HK-2 (cell line): ENCODE measurements around the gene ADD1.

Experiments
- DNase-seq: peaks from one replicate; pipeline ENCODE4 v3.0.0-alpha.2; 2018; ENCODE audit not compliant: unreplicated experiment

The ADD1 gene

DNA sequence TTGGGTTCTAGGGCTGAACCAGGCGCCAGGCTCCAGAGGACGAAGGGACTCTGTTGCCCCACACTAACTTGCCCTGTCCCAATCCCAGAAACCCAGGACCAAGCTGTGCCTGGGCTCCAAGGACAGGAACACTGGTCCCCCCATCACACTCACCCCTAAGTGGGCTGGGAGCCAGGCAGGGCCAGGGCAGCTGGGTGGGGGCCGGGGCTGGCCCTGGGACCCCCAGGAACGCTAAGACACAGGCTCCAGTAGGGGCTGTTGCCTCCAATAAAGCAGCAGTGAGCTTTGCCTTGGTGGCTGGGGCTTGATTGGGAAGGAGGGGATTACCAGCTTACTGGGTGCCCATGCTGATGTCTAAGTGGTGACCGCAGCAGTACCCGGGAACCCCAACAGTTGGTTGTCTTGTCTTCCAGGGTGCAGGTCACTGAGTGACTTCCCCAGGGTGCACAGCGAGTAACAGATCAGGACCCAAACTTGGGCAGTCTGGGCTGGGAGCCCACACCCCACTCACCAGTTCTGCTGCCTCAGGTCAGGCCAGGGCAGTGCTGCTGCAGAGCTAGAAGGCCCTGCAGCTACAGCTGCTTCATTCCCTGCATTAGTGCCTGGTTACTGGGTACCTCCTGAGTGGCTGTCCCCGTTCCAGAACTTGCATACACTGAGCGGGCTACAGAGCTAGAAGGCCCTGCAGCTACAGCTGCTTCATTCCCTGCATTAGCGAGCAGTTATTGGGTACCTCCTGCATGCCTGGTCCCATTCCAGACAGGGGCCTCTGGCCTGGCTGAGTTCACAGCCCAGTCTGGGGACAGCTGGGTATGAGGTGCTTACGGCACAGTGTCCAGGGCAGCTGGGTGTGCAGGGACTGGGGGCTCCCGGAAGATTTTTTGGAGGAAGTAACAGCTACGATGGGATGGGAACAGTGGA, 9.4 kb upstream of the ADD1 start:
- DNase-seq: no peak

DNA sequence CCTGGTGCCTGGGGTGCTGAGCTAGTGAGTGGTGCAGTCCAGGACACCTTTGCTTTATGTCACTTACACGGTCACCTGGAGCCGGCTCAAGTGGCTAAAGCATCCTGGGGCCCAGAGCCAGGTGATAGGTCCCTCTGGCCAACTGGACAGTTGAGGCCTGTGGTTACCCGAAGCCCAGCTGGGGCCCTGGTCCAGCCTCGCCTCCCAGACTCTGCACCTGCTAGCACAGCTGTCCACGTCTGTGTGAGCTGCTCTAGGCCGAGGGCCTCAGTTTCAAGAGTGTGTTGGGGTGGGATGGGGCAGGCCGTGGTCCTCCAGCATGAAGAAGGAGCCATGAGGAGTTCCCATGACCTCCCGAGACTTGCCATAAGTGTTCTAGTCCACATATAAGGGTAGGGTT, 7.7 kb upstream of the ADD1 start:
- DNase-seq: no peak

DNA sequence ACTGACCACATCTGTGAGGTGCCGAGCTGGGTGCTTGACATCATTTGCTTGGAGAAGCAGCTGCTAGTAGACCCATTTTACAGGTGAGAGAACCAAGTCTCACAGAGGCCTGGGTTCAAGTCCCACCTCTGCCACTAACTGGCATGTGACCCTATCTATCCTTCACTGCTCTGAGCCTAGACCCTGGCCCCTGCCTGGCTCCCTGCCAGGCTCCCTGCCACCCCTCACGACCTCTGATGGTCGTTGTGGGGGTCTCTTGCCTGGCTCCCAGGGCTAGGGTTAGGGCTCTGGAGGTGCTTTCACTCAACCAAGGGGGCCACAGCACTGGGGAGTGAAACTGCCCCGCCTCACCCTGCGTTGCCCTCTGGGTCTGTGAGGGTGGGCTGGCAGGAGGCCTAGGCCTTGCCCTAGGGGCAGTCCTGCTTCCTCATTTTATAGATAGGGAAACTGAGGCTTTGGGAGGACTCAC, 7.2 kb upstream of the ADD1 start:
- DNase-seq: no peak

DNA sequence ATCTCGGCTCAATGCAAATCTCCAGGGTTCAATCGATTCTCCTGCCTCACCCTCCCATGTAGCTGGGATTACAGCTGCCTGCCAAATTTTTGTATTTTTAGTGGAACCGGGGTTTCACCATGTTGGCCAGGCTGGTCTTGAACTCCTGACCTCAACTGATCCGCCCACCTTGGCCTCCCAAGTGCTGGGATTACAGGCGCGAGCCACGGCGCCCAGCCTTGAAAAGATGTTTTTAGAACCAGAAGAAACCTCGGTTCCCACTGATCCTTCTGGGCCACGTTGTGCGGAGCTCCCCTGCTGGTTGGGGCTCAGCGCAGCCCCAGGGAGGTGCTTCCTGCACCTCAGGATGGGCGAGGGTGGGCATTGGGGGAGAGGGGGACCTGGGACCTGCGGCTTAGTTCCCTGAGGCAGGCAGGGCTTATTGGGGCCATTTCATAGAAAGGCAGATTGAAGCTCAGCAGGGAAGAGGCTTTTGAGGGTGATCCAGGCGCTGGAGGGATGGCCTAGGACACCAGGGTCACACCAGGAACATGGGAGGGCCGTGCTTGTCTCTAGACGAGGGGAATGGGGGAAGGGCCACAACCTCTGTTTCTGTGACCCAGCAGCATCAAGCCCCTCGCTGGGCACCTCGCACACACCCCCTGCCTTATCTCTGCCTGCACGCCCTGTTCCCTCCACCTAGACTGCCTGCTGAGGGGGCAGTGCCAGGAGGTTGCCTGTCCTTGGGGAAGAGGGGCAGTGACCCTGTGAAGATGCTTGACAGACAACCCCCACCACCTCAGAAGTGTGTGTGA, 6.3 kb upstream of the ADD1 start:
- no peak for DNase-seq

DNA sequence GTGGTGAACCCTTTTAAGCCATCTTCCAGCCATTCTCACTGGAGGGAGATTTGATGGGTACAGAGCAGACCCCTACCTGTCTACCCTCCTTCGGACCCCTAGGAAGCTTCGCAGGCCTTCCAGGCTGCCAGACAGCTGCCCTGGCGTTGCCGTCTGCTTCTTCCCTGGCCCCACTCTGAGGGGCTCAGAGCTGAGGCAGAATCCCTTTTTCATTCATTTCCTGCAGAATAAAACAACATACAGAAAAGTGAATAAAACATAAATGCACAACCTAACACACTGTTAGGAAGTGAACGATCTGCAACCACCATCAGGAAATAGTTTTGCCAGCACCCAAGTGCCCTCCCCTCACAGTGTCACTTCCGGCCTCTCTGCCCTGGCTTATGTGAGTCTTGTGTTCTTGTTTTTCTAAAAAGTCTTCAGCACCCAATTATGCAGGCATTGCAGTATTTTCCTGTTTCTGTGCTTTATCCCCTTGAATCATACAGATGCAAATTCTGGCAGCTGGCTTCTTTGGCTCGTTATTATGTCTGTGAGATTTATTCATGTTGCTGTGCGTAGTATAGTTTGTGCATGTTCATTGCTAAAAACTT, 5.6 kb upstream of the ADD1 start:
- DNase-seq: no peak

DNA sequence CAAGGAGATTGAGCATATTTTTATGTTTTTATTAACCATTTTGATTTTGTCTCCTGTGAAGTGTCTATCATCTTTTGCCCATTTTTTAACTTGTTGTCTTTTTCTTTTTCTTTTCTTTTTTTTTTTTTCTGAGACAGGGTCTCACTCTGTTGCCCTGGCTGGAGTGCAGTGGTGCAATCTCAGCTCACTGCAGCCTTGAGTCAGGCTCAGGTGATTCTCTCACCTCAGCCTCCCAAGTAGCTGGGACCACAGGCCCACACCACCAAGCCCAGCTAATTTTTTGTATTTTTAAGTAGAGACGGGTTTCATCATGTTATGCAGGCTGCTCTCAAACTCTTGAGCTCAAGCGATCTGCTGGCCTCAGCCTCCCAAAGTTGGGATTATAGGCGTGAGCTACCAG, 4.6 kb upstream of the ADD1 start:
- no peak for DNase-seq

DNA sequence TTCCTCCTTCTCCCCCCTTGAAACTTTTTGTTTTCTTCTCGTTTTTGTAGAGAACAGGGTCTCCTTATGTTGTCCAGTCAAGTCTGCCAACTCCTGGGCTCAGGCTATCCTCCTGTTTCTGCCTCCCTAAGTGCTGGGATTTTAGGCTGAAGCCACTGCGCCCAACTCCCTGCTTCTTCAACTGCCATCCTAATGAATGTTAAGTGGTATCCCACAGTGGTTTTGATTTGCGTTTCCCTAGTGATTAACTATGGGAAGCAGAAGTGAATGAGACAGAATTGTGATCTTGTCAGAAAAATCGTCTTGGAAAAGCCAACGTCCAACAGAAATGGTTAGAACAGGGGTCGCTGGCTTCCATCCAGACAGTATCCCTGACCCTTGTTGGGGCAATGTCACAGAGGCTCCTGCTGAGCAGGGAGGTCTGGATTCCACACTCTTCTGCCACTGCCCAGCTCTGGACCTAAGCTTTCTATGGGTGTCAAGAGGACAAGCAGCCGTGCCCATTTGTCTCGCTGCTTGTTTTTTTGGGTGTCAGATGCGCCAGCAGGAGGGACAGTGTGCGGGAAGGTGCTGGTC, 869 bp upstream of the ADD1 start:
- DNase-seq: no peak

DNA sequence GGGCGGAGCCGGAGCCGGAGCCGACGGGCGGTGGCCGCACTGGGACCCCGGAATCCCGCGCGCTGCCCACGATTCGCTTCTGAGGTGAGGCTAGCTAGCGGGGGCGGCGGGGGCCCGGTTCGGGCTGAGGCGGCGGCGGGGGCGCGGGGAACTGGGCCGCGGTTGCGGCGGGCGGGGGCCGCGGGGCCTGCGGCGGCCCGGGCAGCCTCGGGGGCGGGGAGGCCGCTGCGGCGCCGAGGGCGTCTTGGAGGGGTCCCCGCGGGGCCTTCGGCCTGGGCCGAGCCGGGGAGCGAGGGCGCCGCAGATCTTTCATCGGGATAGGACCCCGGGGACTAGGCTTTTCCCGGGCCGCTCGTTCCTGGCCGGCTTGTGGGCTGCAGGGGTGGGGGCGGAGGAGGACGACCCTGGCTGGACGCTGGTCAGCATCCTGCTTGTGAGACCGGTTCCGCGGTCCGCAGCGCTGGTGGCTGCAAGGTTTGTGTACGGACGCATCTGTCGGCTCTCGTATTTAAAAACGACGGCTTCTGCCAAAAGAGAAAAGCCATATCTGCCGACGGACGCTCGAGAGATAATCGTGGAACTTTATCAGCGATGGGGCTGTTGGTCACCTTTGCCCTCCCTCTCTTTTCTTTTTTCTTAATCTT, 419 bp downstream of the ADD1 start:
- DNase-seq: peak; percentile 49

DNA sequence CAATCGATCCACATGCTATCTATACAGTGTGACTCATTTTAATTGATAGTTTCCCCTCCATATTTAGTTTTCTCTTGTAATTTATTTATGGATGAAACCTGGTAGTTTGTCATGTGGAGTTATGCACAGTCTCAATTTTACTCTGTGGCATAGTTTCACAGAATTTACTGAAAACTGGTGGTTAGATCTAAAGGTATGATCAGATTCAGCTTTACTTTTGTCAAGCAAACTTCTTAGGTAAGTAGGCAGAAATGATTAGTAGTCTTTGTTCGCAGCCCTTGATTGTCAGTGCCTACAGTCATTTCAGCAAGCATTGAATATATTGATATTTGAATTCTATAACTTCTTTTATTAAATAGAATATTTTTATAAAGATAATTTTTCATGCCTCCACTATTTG, 2.5 kb downstream of the ADD1 start:
- DNase-seq: no peak

DNA sequence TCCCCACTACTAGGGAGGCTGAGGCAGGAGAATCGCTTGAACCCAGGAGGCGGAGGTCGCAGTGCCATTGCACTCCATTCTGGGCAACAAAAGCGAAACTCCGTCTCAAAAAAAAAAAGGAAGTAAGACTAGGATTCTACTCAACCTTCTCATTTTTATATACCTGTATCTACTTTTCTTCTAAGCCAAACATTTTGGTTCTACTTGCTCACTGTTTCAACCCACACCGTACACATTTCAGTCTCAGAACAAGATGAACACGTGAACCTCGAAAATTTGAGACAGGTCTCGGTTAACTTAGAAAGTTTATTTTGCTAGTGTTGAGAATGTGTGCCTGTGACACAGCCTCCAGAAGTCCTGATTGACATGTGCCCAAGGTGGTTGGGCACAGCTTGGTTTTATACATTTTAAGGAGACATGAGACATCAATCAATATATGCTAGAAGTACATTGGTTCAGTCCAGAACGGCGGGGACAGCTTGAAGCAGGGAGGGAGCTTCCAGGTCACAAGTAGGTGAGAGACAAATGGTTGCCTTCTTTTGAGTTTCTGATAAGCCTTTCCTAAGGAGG, 3.7 kb downstream of the ADD1 start:
- no peak for DNase-seq

DNA sequence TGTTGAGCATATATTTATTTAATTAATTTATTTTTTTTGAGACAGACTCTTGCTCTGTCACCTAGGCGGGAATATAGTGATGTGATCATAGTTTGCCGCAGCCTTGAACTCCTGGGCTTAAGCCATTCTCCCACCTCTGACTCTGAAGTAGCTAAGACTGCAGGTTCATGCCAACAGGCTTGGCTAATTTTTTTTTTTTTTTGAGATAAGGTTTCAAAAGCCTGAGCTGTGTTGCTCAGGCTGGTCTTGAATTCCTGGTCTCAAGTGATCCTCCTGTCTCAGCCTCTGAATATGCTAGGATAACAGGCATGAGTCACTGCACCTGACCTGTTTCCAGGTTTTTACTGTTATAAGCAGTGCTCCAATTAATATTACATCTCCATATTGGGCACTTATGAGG, 4.8 kb downstream of the ADD1 start:
- DNase-seq: no peak

DNA sequence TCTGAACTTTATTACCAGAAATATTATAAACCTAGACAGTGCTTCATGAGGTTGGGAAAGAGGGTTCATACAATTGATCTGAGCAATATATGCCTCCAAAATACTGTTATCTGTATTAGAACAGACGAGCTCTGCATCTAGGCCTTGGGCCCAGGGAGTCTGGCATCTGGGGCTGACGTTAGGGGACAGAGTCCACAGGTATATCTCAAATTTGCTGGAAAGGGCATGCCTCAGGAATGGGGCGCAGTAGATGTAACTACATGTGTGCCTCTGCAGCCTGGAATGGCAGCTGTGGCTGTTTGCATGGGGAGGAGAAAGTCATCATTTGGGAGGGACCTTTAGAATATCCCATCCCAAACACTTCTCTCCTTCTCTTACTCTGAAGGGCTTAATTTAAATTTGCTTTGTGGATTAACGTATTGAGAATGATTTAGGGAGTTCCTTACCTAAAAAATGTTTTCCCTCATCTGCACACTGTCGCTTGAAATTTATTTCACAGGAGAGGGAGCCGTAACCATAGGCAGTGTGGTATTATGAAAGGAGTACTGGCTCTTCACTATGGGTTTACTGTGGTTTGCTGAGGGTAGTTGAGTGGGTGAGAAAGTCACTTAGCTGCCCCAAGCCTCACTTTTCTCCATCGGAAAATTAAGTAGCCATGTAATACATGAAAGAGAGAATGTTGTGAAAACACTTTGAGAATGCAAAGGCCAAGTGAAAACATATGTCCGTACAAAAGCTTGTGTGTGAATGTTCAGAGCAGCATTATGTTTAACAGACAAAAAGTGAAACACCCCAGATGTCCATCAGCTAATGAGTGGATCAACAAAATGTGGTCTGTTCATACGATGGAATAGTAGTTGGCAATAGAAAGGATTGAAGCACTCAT, 5.9 kb downstream of the ADD1 start:
- DNase-seq: no peak

DNA sequence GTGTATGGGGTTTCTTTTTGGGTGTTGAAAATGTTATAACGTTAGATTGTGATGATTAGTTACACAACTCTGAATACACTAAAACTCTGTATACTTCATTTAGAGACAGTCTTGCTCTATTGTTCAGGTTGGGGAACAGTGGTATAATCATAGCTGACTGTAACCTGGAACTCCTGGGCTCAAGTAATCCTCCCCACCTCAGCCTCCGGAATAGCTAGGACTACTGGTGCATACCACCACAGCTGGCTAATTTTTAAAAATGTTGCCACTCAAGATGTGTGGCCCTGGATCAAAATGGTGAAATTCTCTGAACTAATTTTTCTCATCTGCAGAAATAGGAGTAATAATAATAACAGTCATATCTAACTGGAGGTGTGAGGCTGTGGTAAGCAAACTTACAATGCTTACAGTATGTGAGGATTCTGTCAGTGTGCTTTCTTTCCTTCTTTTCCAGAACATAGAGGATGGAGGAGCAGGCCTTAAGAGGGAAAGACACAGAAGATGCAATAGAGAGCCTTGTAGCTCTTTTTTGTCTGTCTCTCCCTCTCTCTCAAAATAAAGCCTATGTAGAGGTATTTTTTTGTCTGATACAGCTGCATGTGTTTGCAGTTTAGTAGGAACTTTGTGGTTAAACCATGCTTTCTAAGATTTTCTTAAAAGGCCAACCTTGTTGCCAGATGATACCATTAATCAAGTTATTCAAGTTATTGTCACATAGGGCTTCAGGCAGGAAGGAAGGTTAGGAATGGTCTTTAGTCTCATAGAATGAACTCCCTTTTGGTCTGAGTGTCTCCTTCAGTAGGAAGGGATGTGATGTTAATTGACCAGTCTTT, 7.5 kb downstream of the ADD1 start:
- DNase-seq: no peak

DNA sequence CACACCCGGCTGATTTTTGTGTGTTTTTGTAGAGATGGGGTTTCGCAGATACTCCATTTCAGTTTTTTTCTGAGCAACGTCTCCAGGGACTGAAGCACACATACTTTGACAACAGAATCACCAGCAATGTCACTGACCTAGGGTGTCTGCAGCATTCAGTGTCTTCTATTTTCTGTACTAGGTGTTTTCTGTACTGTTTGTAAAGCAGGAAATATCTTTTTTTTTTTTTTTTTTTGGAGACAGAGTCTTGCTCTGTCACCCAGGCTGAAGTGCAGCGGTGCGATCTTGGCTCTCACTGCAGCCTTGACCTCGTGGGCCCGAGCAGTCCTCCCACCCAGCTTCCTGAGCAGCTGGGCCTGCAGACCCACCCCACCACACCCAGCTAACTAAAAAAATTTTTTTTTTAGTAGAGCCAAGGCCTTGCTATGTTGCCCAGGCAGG, 8.9 kb downstream of the ADD1 start:
- no peak for DNase-seq

DNA sequence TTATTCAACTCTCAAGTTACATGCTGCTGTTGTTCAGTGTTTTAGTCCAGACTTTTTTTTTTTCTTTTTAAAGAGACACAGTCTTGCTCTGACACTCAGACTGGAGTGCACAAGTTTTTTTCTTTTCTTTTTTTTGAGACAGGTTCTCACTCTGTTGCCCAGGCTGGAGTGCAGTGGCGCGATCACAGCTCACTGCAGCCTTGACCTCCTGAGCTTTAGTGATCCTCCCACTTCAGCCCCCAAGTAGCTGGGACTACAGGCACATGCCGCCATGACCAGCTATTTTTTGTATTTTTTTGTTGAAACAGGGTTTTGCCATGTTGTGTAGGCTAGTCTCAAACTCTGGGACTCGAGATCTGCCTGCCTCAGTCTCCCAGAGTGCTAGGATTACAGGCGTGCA, 11.9 kb downstream of the ADD1 start:
- DNase-seq: no peak

DNA sequence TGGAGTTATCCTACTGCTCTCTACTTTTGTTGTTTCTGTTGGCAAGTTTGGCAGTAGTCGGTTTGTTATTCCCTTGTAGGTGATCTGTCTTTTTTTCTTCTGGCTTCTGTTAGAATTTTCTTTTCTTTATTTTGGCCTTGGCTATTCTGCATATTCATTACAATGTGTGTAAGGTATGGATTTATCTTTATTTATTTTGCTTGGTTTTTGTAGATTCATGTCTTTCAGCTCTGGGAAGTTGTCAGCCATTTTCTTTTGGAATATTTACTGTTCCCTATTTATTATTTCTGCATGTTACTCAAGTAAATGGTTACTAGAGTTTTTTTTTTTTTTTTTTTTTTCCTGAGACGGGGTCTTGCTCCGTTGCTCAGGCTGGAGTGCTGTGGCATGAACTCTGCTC, 12.6 kb downstream of the ADD1 start:
- no peak for DNase-seq

DNA sequence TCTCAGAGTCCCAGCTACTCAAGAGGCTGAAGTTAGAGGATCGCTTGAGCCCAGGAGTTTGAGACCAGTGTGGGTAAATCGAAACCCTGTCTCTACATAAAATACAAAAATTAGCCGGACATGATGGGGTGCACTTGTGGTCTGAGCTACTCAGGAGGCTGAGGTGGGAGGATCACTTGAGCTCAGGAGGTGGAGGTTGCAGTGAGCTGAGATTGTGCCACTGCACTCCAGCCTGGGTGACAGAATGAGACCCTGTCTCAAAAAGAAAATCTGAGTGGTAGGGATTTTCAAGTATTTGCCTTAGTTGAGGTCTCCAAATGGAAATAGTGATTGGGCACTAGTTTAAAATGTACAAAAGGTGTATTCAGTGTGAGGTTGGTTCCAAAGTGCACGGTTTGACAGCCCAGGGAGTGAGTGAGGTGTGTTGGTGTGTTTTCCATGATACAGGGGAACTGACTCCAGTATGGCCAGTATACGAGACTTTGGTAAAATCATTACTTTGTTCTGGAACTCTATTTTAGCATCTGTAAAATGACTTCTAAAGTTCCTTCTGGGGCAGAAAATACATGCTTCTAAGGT, 13.8 kb downstream of the ADD1 start:
- no peak for DNase-seq

DNA sequence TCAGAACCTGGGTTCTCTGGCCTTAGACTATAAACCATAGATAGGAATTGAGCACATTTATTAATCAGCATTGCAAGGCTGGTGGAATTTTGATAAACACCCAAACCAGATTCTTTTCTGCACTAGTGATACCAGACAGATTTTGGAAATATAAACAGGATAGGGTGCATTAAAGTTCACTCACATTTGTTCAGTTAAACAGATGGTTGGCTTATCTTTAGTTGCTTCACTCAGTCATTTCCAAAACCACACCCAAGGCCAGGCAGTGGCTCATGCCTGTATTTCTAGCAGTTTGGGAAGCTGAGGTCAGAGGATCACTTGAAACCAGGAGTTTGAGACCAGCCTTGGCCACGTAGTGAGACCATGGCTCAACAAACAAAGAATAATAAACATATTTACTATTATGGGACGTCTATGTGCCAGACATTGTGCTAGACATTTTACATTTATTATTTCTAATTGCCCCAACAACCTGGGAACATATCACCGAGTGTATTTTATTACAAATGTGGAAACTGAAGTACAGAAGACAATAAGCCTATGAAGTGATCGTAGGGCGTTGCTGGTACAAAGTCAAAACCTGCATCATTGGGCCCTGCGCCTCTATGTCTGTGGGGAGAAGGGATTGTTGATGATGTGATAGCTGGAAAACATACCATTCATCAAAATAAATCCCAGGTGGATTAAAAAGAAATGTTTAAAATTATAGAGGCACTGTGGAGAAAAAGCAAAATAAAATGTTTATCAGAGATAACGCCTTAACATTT, 15.0 kb downstream of the ADD1 start:
- no peak for DNase-seq
